Ishikawa (cell line): ENCODE results near the gene C10orf62.

Experiments
- CEBPB ChIP-seq: IDR thresholded peaks from 2 replicates; pipeline ENCODE4 v1.6.1; 2012
- CREB1 ChIP-seq: IDR thresholded peaks from 2 replicates; pipeline ENCODE4 v1.6.1; 2012; ENCODE audit warnings: low read depth
- EGR1 ChIP-seq: IDR thresholded peaks from 2 replicates; pipeline ENCODE4 v1.6.1; 2012
- FOXM1 ChIP-seq: IDR thresholded peaks from 2 replicates; pipeline ENCODE4 v1.6.1; 2012; ENCODE audit warnings: low read depth, borderline replicate concordance
- NFIC ChIP-seq: IDR thresholded peaks from 2 replicates; pipeline ENCODE4 v1.6.1; 2012
- RAD21 ChIP-seq: IDR thresholded peaks from 2 replicates; pipeline ENCODE4 v1.6.1; 2012; ENCODE audit warnings: low read depth
- TAF1 ChIP-seq: IDR thresholded peaks from 2 replicates; pipeline ENCODE4 v1.6.1; 2012; ENCODE audit warnings: low read depth, mild to moderate bottlenecking
- TEAD4 ChIP-seq: IDR thresholded peaks from 2 replicates; pipeline ENCODE4 v1.6.1; 2012
- USF1 ChIP-seq: IDR thresholded peaks from 2 replicates; pipeline ENCODE4 v1.6.1; 2012
- YY1 ChIP-seq: IDR thresholded peaks from 2 replicates; pipeline ENCODE4 v1.6.1; 2012; ENCODE audit warnings: low read depth
- ZBTB7A ChIP-seq: IDR thresholded peaks from 2 replicates; pipeline ENCODE4 v1.6.1; 2012; ENCODE audit warnings: low read depth
- TF ChIP-seq, protein P1 (sequence below): IDR thresholded peaks from 2 replicates; pipeline ENCODE4 v1.6.1; 2012; ENCODE audit warnings: low read depth, mild to moderate bottlenecking
- TF ChIP-seq, protein P2 (sequence below): IDR thresholded peaks from 2 replicates; pipeline ENCODE4 v1.6.1; 2012

DNA sequence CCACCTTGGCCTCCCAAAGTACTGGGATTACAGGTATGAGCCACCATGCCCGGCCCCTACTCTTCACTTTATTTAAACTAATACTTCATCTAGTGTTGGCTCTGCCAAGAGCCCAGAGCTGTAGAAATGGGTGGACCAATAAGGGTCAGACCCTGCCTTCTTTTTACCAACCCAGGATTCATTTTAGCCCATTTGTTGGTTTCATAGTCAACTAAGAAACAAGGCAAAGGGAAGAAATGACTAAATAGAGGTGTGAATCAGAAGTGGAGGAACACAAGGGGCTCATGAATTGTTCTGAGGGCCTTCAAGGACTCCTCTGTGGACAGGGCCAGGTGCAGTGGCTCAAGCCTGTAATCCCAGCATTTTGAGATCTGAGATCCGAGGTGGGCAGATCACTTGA lies 15.8 kb upstream of the C10orf62 start:
- TF ChIP-seq FOXM1 (no peak), ZBTB7A (no peak), USF1 (no peak), EGR1 (no peak), TAF1 (no peak), CREB1 (no peak), TEAD4 (no peak), RAD21 (no peak), NFIC (no peak), YY1 (no peak), CEBPB (no peak)
- TF ChIP-seq, protein P1, sequence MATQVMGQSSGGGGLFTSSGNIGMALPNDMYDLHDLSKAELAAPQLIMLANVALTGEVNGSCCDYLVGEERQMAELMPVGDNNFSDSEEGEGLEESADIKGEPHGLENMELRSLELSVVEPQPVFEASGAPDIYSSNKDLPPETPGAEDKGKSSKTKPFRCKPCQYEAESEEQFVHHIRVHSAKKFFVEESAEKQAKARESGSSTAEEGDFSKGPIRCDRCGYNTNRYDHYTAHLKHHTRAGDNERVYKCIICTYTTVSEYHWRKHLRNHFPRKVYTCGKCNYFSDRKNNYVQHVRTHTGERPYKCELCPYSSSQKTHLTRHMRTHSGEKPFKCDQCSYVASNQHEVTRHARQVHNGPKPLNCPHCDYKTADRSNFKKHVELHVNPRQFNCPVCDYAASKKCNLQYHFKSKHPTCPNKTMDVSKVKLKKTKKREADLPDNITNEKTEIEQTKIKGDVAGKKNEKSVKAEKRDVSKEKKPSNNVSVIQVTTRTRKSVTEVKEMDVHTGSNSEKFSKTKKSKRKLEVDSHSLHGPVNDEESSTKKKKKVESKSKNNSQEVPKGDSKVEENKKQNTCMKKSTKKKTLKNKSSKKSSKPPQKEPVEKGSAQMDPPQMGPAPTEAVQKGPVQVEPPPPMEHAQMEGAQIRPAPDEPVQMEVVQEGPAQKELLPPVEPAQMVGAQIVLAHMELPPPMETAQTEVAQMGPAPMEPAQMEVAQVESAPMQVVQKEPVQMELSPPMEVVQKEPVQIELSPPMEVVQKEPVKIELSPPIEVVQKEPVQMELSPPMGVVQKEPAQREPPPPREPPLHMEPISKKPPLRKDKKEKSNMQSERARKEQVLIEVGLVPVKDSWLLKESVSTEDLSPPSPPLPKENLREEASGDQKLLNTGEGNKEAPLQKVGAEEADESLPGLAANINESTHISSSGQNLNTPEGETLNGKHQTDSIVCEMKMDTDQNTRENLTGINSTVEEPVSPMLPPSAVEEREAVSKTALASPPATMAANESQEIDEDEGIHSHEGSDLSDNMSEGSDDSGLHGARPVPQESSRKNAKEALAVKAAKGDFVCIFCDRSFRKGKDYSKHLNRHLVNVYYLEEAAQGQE = no peak
- TF ChIP-seq, protein P2, sequence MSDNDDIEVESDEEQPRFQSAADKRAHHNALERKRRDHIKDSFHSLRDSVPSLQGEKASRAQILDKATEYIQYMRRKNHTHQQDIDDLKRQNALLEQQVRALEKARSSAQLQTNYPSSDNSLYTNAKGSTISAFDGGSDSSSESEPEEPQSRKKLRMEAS = no peak
